ENCODE results near the gene CERS6.

GRCh38 chr2:168592181-168592831, 136.2 kb downstream of the CERS6 start:
- no peak for TF ChIP-seq CTCF (IDR thresholded peaks at IDR 0.05 in 8 of 11, conservative IDR thresholded peaks at IDR 0.05 in 3 of 11)
- no peak for TF ChIP-seq POLR2AphosphoS5 (IDR thresholded peaks at IDR 0.05)

Data from spleen (tissue), 7 donors.